Activated naive CD8-positive, alpha-beta T cell treated with anti-CD3 and anti-CD28 coated beads for 36 hours (primary cell): Measurements from ENCODE around the gene RAB8A. TPM values are rescaled to one million over a fixed set of nuclear protein-coding genes. Genes with fewer than 3 reads are reported as not detected.
"Not testable (repeated sequence)": the region's sequence is repeated elsewhere in the genome, so short reads cannot be mapped to it uniquely, and the experiment has no call there.

ENCODE experiments used
- DNase-seq: peaks from one replicate; pipeline ENCODE4 v3.0.0; 2021
- H3K27ac Mint-ChIP-seq: one replicate; pipeline ENCODE4 v1.8.0; 2022; ENCODE audit warnings: mild to moderate bottlenecking, moderate library complexity, mixed read lengths
- H3K27me3 Mint-ChIP-seq: one replicate; pipeline ENCODE4 v1.8.0; 2022; ENCODE audit warnings: mild to moderate bottlenecking, mixed read lengths
- H3K36me3 Mint-ChIP-seq: one replicate; pipeline ENCODE4 v1.8.0; 2021; ENCODE audit warnings: mild to moderate bottlenecking, mixed read lengths
- H3K4me1 Mint-ChIP-seq: one replicate; pipeline ENCODE4 v1.8.0; 2021; ENCODE audit warnings: mixed read lengths
- H3K4me3 Mint-ChIP-seq: one replicate; pipeline ENCODE4 v1.8.0; 2022; ENCODE audit warnings: mild to moderate bottlenecking, moderate library complexity, mixed read lengths
- H3K9me3 Mint-ChIP-seq: one replicate; pipeline ENCODE4 v1.8.0; 2022; ENCODE audit warnings: mixed read lengths
- total RNA-seq, 2 experiments: library from RNA; stranded (reverse); gene quantifications; one replicate each; pipeline ENCODE4 v1.2.3, GENCODE V29; 2021

RAB8A gene
- total RNA-seq, 2 experiments from 2014 or later, result 168 to 169 TPM

GRCh38 chr19:16159655-16160054 is 48.0 kb downstream of the RAB8A start:
- Mint-ChIP-seq H3K27ac (no peak overlapping the region), H3K4me3 (no peak overlapping the region), H3K9me3 (no peaks in the 10 kb centered on the region), H3K27me3 (no peaks in the 10 kb centered on the region), H3K4me1 (peaks cover 25% of the 10 kb centered on the region), H3K36me3 (peaks cover 11% of the 10 kb centered on the region)
- DNase-seq, result no peak

GRCh38 chr19:16160445-16160942 is 48.8 kb downstream of the RAB8A start:
- Mint-ChIP-seq H3K4me3 (no peak overlapping the region), H3K4me1 (peaks cover 22% of the 10 kb centered on the region), H3K27me3 (no peaks in the 10 kb centered on the region), H3K36me3 (peaks cover 6% of the 10 kb centered on the region), H3K27ac (peak overlapping the region; percentile 69), H3K9me3 (no peaks in the 10 kb centered on the region)
- DNase-seq, result no peak

DNA sequence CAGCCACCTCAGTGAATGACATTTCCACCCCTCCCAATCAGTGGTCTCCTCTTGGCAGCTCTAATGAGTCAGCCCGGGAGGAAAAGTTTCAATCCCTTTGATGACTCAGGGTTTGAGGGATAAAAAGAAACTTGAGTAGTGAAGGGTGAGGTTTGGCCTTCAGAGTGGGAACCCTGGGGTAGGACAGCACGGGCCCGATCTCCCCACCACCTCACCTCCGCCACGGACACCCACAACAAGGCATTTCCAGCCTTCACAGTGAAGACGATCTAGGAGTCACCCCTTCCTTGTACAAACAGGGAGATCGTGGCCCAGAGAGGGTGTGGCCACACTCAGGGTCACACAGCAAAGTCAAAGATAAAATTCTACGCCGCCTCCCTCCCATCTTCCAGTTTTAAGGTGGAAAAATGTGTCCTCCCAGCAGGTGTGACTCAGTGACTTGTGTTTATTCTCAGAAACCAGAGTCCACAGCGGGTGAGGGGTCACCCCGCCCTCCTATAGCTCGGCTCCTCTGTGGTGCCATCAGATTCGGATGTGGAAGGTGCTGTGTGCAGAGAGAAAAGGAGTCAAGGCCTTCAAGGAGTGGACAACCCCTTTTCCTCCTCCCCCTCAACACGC is 49.4 kb downstream of the RAB8A start:
- Mint-ChIP-seq H3K36me3 (peaks cover 3% of the 10 kb centered on the region), H3K4me3 (no peak overlapping the region), H3K9me3 (no peaks in the 10 kb centered on the region), H3K27ac (peak overlapping the region; percentile 69), H3K4me1 (peaks cover 22% of the 10 kb centered on the region), H3K27me3 (no peaks in the 10 kb centered on the region)
- DNase-seq, result peak; percentile 78

- Mint-ChIP-seq H3K4me3 (no peak overlapping the region), H3K27me3 (no peaks in the 10 kb centered on the region), H3K9me3 (no peaks in the 10 kb centered on the region), H3K4me1 (peaks cover 18% of the 10 kb centered on the region), H3K36me3 (no peaks in the 10 kb centered on the region), H3K27ac (no peak overlapping the region)
- no peak for DNase-seq
These were observed 50.2 kb downstream of the RAB8A start for GRCh38 chr19:16161840-16162239.

- Mint-ChIP-seq H3K36me3 (no peaks in the 10 kb centered on the region), H3K4me3 (no peak overlapping the region), H3K27ac (no peak overlapping the region), H3K27me3 (no peaks in the 10 kb centered on the region), H3K4me1 (peaks cover 17% of the 10 kb centered on the region), H3K9me3 (no peaks in the 10 kb centered on the region)
- DNase-seq, result no peak
These were observed 52.7 kb downstream of the RAB8A start for GRCh38 chr19:16164222-16164890.

GRCh38 chr19:16166417-16166816 is 54.7 kb downstream of the RAB8A start:
- no peak overlapping the region for H3K4me3 Mint-ChIP-seq
- no peaks in the 10 kb centered on the region for H3K36me3 Mint-ChIP-seq
- no peak for DNase-seq
- H3K27me3 Mint-ChIP-seq, result no peaks in the 10 kb centered on the region
- no peaks in the 10 kb centered on the region for H3K9me3 Mint-ChIP-seq
- H3K27ac Mint-ChIP-seq, result no peak overlapping the region
- H3K4me1 Mint-ChIP-seq, result peaks cover 5% of the 10 kb centered on the region

DNA sequence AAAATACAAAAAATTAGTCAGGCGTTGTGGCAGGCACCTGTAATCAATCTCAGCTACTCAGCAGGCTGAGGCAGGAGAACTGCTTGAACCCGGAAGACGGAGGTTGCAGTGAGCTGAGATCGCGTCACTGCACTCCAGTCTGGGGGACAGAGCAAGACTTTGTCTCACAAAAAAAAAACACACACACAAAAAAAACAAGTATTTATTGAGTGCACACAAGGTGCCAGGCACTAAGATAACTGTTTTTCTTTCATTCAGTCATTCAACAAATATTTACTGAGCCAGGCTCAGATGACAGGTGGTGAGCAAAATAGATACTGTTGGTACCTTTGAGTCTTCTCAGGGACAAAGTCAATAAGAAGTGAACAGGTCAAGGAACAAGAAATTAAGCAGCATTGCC is 55.4 kb downstream of the RAB8A start:
- Mint-ChIP-seq H3K27ac (no peak overlapping the region), H3K36me3 (no peaks in the 10 kb centered on the region), H3K9me3 (no peaks in the 10 kb centered on the region), H3K27me3 (no peaks in the 10 kb centered on the region), H3K4me3 (no peak overlapping the region), H3K4me1 (no peaks in the 10 kb centered on the region)
- DNase-seq, result no peak

- H3K36me3 Mint-ChIP-seq, result no peaks in the 10 kb centered on the region
- H3K4me1 Mint-ChIP-seq, result no peaks in the 10 kb centered on the region
- no peak overlapping the region for H3K27ac Mint-ChIP-seq
- no peak overlapping the region for H3K4me3 Mint-ChIP-seq
- no peak for DNase-seq
- no peaks in the 10 kb centered on the region for H3K9me3 Mint-ChIP-seq
- H3K27me3 Mint-ChIP-seq, result no peaks in the 10 kb centered on the region
These were observed 56.9 kb downstream of the RAB8A start for GRCh38 chr19:16168465-16169081.

- no peaks in the 10 kb centered on the region for H3K9me3 Mint-ChIP-seq
- H3K36me3 Mint-ChIP-seq, result no peaks in the 10 kb centered on the region
- DNase-seq, result no peak
- H3K27ac Mint-ChIP-seq, result no peak overlapping the region
- no peaks in the 10 kb centered on the region for H3K4me1 Mint-ChIP-seq
- no peaks in the 10 kb centered on the region for H3K27me3 Mint-ChIP-seq
- no peak overlapping the region for H3K4me3 Mint-ChIP-seq
These were observed 58.4 kb downstream of the RAB8A start for GRCh38 chr19:16170134-16170533.

DNA sequence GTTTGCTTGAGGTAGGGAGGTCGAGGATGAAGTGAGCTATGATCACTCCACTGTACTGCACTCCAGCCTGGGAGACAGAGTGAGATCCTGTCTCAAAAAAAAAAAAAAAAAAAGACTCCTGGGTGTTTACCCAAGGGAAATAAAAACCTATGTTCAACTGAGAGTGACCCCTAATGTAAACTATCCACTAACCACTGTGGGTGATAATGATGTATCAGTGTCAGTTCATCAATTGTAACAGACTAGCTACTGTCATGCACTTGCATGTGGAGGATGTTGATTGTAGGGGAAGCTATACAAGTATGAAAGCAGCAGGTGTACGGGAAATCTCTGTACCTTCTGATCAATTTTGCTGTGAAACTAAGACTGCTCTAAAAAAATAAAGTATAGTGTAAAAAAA is 64.3 kb downstream of the RAB8A start:
- Mint-ChIP-seq H3K4me1 (no peaks in the 10 kb centered on the region), H3K4me3 (no peak overlapping the region), H3K36me3 (no peaks in the 10 kb centered on the region), H3K27me3 (no peaks in the 10 kb centered on the region), H3K27ac (no peak overlapping the region), H3K9me3 (no peaks in the 10 kb centered on the region)
- DNase-seq, result no peak

DNA sequence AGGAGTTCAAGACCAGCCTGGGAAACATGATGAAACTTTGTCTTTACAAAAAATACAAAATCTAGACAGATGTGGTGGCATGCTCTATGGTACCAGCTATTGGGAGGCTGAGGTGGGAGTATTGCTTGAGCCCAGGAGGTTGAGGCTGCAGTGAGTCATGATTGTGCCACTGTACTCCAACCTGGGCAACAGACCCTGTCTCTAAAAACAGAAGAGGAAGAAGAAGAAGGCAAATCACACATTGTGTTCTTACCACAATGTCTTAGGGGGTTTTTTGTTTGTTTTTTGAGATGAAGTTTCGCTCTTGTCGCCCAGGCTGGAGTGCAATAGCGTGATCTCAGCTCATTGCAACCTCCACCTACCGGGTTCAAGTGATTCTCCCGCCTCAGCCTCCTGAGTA is 67.2 kb downstream of the RAB8A start:
- H3K4me3 Mint-ChIP-seq, H3K4me1 Mint-ChIP-seq, H3K36me3 Mint-ChIP-seq, H3K27ac Mint-ChIP-seq, H3K9me3 Mint-ChIP-seq, H3K27me3 Mint-ChIP-seq, DNase-seq: not testable (repeated sequence)

DNA sequence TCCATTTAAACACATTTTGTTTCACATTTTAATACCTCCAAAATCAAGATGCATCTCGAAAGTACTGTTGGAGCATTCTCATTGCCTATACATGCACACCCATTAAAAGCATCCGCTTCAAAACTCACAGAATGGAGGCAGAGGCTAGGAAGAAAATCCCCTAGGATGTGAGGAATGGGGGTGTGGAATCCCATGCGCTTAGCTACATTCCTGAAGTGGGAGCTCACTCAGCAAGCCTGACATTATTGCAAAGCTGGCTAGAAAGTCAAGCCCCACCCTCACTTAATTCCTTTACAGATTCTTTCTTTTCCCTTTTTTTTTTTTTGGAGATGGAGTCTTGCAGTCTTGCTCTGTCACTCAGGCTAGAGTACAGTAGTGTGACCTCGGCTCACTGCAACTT is 68.9 kb downstream of the RAB8A start:
- no peaks in the 10 kb centered on the region for H3K27me3 Mint-ChIP-seq
- DNase-seq, result no peak
- peaks cover 8% of the 10 kb centered on the region for H3K4me1 Mint-ChIP-seq
- no peaks in the 10 kb centered on the region for H3K9me3 Mint-ChIP-seq
- peaks cover 6% of the 10 kb centered on the region for H3K36me3 Mint-ChIP-seq
- no peak overlapping the region for H3K4me3 Mint-ChIP-seq
- H3K27ac Mint-ChIP-seq, result no peak overlapping the region

Other genes with a start within 250 kb of the RAB8A start
- gene CYP4F2, start 213.8 kb upstream of the RAB8A start, total RNA-seq, result under 1 TPM in 1 of 2 experiments, not detected in 1; 0.14 TPM
- gene CYP4F11, start 177.4 kb upstream of the RAB8A start, total RNA-seq, result not detected
- gene OR10H4, start 162.9 kb upstream of the RAB8A start, total RNA-seq, result not detected
- gene TPM4, start 35.4 kb upstream of the RAB8A start, total RNA-seq, result 100 to 1,000 TPM; 203 to 204 TPM
- gene HSH2D, start 31.8 kb downstream of the RAB8A start, total RNA-seq, result 10 to 100 TPM; 29.6 to 29.8 TPM
- not detected for gene CIB3, start 61.6 kb downstream of the RAB8A start, total RNA-seq
- gene FAM32A, start 73.5 kb downstream of the RAB8A start, total RNA-seq, result 10 to 100 TPM; 65.0 to 66.3 TPM
- gene AP1M1, start 86.0 kb downstream of the RAB8A start, total RNA-seq, result 10 to 100 TPM; 90.7 to 97.2 TPM
- gene KLF2, start 212.9 kb downstream of the RAB8A start, total RNA-seq, result under 1 TPM; 0.18 to 0.23 TPM